ENCODE data around the gene CPEB4.

Gene CPEB4

DNA sequence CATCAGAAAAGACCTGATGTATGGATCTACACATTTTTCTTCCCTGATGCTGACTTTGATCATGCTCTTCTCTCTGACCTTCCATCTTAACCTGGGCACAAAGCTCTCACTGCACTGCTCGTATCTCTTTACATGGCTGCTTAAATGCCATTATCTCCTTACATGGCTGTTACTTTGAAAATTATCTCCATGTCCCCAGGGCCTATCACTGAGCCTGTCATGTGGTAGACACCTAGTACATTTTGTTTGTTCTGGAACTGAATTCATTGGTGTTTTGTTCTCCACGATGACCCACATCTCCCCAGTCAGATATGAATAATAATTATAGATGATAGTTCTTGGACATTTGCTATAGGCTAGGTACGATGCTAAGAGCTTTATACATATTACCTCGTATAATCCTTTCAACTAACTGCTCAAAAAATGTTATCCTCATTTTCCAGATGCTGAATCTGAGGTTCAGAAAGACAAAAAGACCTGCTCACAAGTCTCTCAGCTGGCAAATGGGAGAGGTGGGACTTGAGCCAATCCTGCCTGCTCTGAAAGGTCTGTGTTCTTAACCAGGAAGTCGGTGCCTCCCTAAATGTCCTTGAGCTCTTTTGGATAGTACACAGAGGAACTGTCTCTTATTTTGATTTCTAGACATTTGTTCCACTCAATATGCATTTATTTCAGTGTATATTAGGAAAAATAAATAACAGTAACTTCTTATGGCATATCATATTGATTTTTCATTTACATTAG, 9.8 kb upstream of the CPEB4 start:
- no peak overlapping the region for H3K4me3 ChIP-seq (ENCODE audit: control insufficient read depth, low read depth, low read length)
- DNase-seq (ENCODE audit: low read depth): no peak
- TF ChIP-seq, protein P1, sequence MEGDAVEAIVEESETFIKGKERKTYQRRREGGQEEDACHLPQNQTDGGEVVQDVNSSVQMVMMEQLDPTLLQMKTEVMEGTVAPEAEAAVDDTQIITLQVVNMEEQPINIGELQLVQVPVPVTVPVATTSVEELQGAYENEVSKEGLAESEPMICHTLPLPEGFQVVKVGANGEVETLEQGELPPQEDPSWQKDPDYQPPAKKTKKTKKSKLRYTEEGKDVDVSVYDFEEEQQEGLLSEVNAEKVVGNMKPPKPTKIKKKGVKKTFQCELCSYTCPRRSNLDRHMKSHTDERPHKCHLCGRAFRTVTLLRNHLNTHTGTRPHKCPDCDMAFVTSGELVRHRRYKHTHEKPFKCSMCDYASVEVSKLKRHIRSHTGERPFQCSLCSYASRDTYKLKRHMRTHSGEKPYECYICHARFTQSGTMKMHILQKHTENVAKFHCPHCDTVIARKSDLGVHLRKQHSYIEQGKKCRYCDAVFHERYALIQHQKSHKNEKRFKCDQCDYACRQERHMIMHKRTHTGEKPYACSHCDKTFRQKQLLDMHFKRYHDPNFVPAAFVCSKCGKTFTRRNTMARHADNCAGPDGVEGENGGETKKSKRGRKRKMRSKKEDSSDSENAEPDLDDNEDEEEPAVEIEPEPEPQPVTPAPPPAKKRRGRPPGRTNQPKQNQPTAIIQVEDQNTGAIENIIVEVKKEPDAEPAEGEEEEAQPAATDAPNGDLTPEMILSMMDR (IDR thresholded peaks at IDR 0.05; ENCODE audit: control insufficient read depth, insufficient read depth, low read depth, low read length, missing control alignments): no peak

DNA sequence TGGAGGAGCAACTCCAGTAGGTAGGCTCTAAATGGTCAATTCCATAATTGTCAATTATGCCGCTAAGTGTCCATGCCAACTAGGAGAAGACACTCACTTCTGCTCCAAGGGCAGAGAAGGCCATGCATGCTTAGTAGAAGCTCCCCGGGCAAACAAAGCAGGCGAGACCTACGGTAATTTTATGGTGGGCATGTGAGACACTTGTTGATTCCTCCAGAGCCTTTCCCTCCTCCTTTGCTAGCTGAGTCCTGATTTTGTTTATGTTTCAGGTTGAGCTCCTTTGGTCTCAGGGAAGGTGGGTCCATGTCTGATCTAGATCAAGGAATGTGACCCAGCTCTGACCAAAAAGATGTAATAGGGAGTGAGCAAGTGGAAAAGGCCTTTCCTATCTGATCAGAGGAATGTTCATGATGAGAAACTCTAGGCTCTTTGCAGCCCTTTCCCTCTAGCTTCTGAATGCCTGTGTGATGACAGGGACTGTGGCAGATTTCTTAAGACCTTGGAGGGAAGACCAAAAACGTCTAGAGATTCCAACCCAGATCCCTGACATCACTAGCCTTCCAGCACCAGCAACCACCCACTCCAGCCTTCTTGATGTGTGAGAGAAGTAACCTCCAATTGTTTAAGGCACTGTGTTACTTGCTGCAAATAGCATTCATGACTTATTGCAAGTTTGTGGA, 7.7 kb upstream of the CPEB4 start:
- TF ChIP-seq, protein P1 (IDR thresholded peaks at IDR 0.05; ENCODE audit: control insufficient read depth, insufficient read depth, low read depth, low read length, missing control alignments): no peak
- peak; percentile 81 for DNase-seq (ENCODE audit: low read depth)
- H3K4me3 ChIP-seq (ENCODE audit: control insufficient read depth, low read depth, low read length): no peak overlapping the region

DNA sequence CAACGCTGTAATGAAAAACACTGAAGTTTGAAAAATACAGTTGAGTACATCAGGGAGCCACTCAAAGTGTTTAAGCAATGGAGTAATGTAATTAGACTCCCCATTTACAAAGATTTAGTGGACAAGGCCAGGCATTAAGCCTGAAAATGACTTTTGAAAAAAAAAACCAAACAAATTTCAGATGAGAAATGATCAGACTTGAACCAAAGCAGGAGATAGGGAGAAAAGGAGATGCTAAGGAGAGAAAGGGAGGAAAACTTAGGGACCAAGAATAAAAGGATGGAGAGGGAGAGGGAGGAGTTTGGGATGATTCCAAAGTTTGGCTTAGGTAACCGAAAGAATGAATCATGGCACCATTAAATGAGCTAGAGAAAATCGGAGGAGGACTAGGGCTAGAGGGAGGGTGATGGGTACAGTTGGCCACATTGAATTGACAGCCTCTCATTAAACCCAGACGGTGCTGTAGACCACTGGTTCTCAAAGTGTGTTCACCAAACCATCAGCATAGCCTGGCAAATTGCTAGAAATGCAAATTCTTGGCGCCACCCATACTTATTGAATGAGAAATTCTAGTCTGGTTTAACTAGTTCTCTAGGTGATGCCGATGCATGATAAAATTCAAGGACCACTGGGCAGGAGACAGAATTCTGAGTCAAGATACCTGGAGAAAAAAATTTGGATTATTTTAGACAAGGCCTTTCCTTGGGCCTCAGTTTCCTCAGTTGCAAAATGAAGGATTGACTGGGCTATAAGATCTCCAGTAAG, 6.2 kb upstream of the CPEB4 start:
- no peak for DNase-seq (ENCODE audit: low read depth)
- TF ChIP-seq, protein P1 (IDR thresholded peaks at IDR 0.05; ENCODE audit: control insufficient read depth, insufficient read depth, low read depth, low read length, missing control alignments): no peak
- H3K4me3 ChIP-seq (ENCODE audit: control insufficient read depth, low read depth, low read length): no peak overlapping the region

DNA sequence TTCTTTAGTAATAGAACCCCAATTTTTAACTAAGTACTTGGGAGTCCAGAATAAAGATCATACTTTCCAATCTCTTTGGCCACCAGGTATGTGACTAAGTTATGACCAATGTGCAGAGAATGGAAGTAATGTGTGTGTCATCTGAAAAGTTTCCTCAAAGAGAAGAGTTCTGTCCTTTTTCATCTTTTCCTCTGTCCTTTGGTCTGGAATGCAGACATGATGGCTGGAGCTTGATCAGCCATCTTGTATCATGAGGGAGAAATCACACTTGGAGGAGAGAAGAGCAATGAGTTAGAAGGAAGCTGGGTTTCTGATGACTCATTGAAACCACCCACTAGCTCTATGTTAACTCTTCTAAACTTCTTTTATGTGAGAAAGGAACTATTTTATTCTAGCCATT, 5.5 kb upstream of the CPEB4 start:
- TF ChIP-seq, protein P1 (IDR thresholded peaks at IDR 0.05; ENCODE audit: control insufficient read depth, insufficient read depth, low read depth, low read length, missing control alignments): no peak
- no peak for DNase-seq (ENCODE audit: low read depth)
- no peak overlapping the region for H3K4me3 ChIP-seq (ENCODE audit: control insufficient read depth, low read depth, low read length)

DNA sequence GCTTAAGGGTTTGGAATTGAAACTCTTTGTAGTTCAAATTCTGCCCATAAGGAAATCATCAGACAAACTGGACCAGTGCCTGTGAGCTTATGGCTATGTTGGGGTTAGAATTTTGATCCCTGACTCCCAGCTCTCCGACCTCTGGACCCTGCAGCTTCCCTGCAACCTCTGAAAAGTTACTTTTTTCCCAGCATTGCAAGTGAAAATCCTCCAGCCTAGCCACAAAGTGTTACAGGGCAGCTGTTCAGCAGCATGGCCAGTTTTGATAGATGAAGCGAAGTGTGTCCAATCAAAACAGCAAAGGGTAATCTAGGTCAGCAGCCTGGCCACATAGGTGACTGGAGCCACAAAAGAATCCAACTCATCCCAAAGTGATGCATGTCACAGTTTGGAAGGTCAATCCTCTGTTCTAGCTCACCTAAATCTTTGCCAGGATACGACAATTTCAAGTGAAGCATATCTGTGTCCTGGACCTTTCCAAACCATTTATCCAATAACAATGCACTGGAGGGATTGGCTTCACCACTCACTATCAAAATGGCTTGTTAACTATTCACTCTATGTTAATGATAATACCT, 4.7 kb upstream of the CPEB4 start:
- H3K4me3 ChIP-seq (ENCODE audit: control insufficient read depth, low read depth, low read length): no peak overlapping the region
- TF ChIP-seq, protein P1 (IDR thresholded peaks at IDR 0.05; ENCODE audit: control insufficient read depth, insufficient read depth, low read depth, low read length, missing control alignments): no peak
- DNase-seq (ENCODE audit: low read depth): no peak

DNA sequence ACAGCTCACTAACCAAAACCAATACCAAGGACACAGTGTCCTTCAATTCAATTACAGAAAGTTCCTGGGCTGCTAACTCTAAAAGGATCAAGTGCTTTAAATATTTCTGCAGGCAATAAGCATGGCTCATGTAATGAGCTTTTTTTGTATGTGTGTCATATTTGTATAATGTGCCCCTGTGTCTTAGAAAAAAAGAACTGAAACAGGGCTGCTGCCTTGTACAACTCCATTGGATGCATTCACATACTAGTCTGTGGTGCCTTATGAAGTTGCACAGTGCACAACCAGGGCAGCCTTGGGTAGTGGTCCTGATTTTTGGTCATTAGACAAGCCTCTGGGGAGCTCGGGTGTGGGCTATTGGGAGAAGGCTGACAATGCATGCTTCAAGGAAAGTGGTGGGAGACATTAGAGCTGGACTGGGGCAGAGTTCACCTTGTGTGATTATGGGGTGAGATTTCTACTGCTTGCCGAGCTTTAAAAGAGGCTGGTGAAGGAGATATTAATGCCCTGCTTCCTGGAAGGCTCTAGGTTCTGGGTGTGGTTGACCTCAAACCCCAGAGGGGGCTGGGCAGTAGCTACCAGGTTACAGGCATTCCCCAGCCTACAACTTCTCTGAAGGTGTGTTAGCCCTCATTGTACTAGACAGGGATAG, 3.6 kb upstream of the CPEB4 start:
- no peak overlapping the region for H3K4me3 ChIP-seq (ENCODE audit: control insufficient read depth, low read depth, low read length)
- no peak for DNase-seq (ENCODE audit: low read depth)
- TF ChIP-seq, protein P1 (IDR thresholded peaks at IDR 0.05; ENCODE audit: control insufficient read depth, insufficient read depth, low read depth, low read length, missing control alignments): no peak

Data from AG09309 (cell line).